Left lung (tissue), 10 donors: ENCODE measurements around the gene EAF2. TPM values are rescaled to one million over a fixed set of nuclear protein-coding genes. Genes with fewer than 3 reads are reported as not detected.

Experiments
- ATAC-seq: fragments of 200-7000 bp; cut with Tn5 transposase; one replicate; pipeline ENCODE4 v1.9.1; 2020; ENCODE audit warnings: moderate library complexity
- DNase-seq, 4 donors: peaks; one replicate each; pipeline ENCODE4 v3.0.0-alpha.2; 2013 to 2020
- H3K27ac ChIP-seq, 2 donors: fragments of 200-600 bp; sonication (generic) in 1 of 2; one replicate each; pipeline versions ENCODE4 v1.5.0 to v1.8.0; 2020 to 2021
- H3K27me3 ChIP-seq, 2 donors: fragments of 200-600 bp; sonication (generic) in 1 of 2; one replicate each; pipeline versions ENCODE4 v1.5.0 to v1.8.0; 2020 to 2021
- H3K36me3 ChIP-seq, 2 donors: fragments of 200-600 bp; sonication (generic) in 1 of 2; one replicate each; pipeline versions ENCODE4 v1.5.0 to v1.8.0; 2020 to 2021
- H3K4me1 ChIP-seq, 2 donors: fragments of 200-600 bp; one replicate each; pipeline ENCODE4 v1.8.0; 2021
- H3K4me3 ChIP-seq, 2 donors: fragments of 200-600 bp; sonication (generic) in 1 of 2; one replicate each; pipeline versions ENCODE4 v1.5.0 to v1.8.0; 2020 to 2021; ENCODE audit warnings: mild to moderate bottlenecking in 1 of 2
- H3K9me3 ChIP-seq, 2 donors: fragments of 200-600 bp; sonication (generic) in 1 of 2; one replicate each; pipeline versions ENCODE4 v1.5.0 to v1.8.0; 2020 to 2021
- CTCF ChIP-seq, 2 donors: fragments of 200-600 bp; sonication (generic) in 1 of 2; IDR thresholded peaks; one replicate each; pipeline versions ENCODE4 v1.5.0 to v1.8.0; 2021; ENCODE audit warnings: antibody characterized with exemption in 2 of 2
- intact Hi-C, 2 donors: fragments of 100-400 bp; cut with DNase I; formaldehyde crosslinking; loops; one replicate each; pipeline versions ENCODE4 v1.11.2 to v1.14.2; 2022
- polyA plus RNA-seq, 6 donors: library from polyadenylated mRNA; unstranded; fragments of 120-200 nt; gene quantifications; one replicate each; pipeline ENCODE4 v1.2.1, GENCODE V29; 2013; ENCODE audit not compliant: insufficient read length in 6 of 6
- total RNA-seq, 2 donors: library from RNA; stranded (reverse); fragmentation: NEBNext Ultra II Directional; extraction: Animal tissue kit (Norgen Biotek cat#: 25700); gene quantifications; one replicate each; pipeline ENCODE4 v1.2.1, GENCODE V29; 2021
- donor health status: DM: no; HTN: yes; CAD: no.
- donor health status: DM: no; HTN: no; CAD: no.

Gene EAF2
- total and polyA plus RNA-seq, 8 donors = 3.6 to 13.5 (median 4.2) TPM

DNA sequence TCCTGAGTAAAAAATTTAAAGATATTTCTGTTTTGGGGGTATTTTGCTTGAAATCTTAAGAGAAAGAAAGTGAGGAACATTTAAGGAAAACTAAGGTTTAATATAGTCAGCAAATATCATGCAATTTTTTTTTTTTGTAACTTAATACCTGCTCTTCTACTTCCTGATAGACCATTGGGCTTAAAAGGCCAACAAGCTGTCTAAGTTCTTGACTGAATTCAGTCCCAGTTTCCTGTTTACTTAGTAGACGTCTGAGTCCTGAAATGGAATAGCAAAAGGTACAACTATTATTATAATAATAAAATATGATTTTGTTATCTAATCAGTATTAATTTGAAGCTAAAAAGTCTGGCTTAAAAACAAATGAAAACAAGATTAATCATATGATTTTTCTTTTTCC is 38.0 kb upstream of the EAF2 start:
- DNase-seq = no peak
- ATAC-seq = no peak
- intact Hi-C loops = no loop called here

GRCh38 chr3:121800906-121801305 is 34.1 kb upstream of the EAF2 start:
- Histone ChIP-seq H3K9me3 (no peaks in the 10 kb centered on the region), H3K27me3 (no peaks in the 10 kb centered on the region), H3K4me3 (no peak overlapping the region), H3K27ac (no peak overlapping the region), H3K36me3 (peaks cover 0 to 32% of the 10 kb centered on the region in 2 donors), H3K4me1 (no peaks in the 10 kb centered on the region)
- no peak for ATAC-seq
- intact Hi-C loops = no loop called here
- no peak for TF ChIP-seq CTCF (IDR thresholded peaks at IDR 0.05)
- DNase-seq = no peak

More for the DNA sequence above, 38.0 kb upstream of the EAF2 start:
- no peak overlapping the region for H3K4me3 ChIP-seq
- H3K4me1 ChIP-seq = no peaks in the 10 kb centered on the region
- no peak overlapping the region for H3K27ac ChIP-seq
- no peaks in the 10 kb centered on the region for H3K9me3 ChIP-seq
- no peak for TF ChIP-seq CTCF (IDR thresholded peaks at IDR 0.05)
- H3K36me3 ChIP-seq = peaks cover 0 to 38% of the 10 kb centered on the region in 2 donors
- no peaks in the 10 kb centered on the region for H3K27me3 ChIP-seq

DNA sequence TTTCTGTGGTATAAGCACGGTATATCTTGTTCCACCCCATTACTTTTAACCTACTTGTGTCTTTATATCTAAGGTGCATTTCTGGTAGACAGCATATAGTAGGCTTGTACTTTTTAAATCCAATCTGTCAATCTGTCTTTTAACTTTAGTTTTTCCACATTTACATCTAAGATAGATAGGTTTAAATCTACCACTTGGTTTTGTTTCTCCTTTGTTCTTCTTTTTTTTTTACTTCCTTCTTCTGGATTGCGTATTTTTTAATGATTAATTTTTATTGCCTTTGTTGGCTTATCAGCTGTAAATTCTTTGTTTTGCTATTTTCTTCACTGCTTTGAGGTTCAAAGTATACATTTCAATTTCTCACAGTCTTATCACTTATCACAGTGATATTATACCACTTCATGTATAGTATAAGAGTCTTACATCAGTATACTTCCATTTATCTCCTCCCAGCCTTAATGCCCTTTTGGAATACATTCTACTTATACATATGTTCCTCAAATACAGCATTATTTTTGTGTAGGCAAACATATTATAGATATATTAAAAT is 31.2 kb upstream of the EAF2 start:
- Histone ChIP-seq H3K9me3 (no peaks in the 10 kb centered on the region), H3K4me1 (no peaks in the 10 kb centered on the region), H3K27me3 (no peaks in the 10 kb centered on the region), H3K27ac (no peak overlapping the region), H3K36me3 (peaks cover 0 to 31% of the 10 kb centered on the region in 2 donors), H3K4me3 (no peak overlapping the region)
- ATAC-seq = no peak
- intact Hi-C loops = no loop called here
- no peak for DNase-seq
- TF ChIP-seq CTCF (IDR thresholded peaks at IDR 0.05) = no peak

GRCh38 chr3:121809249-121809648 is 25.8 kb upstream of the EAF2 start:
- H3K36me3 ChIP-seq = peaks cover 0 to 43% of the 10 kb centered on the region in 2 donors
- TF ChIP-seq CTCF (IDR thresholded peaks at IDR 0.05) = no peak
- H3K4me1 ChIP-seq = no peaks in the 10 kb centered on the region
- DNase-seq (no peak), ATAC-seq (no peak)
- H3K27me3 ChIP-seq = no peaks in the 10 kb centered on the region
- no peak overlapping the region for H3K27ac ChIP-seq
- intact Hi-C loops = no loop called here
- no peaks in the 10 kb centered on the region for H3K9me3 ChIP-seq
- no peak overlapping the region for H3K4me3 ChIP-seq

- H3K4me1 ChIP-seq = no peaks in the 10 kb centered on the region
- H3K9me3 ChIP-seq = peaks cover 0 to 7% of the 10 kb centered on the region in 2 donors
- no peaks in the 10 kb centered on the region for H3K27me3 ChIP-seq
- no peak overlapping the region for H3K4me3 ChIP-seq
- intact Hi-C loops = no loop called here
- H3K27ac ChIP-seq = peak overlapping the region in 1 of 2 donors; percentile 50
- ATAC-seq (no peak), DNase-seq (no peak)
- no peak for TF ChIP-seq CTCF (IDR thresholded peaks at IDR 0.05)
- H3K36me3 ChIP-seq = peaks cover 0 to 34% of the 10 kb centered on the region in 2 donors
Observed at GRCh38 chr3:121817753-121818152, 17.3 kb upstream of the EAF2 start.
